Measurements from ENCODE around the gene RELB.

The RELB gene

GRCh38 chr19:44984005-44984404, 17.3 kb upstream of the RELB start:
- DNase-seq, result no peak
- Mint-ChIP-seq H3K27me3 (ENCODE audit: low read depth, poor library complexity) (no peaks in the 10 kb centered on the region), H3K4me1 (no peaks in the 10 kb centered on the region), H3K4me3 (no peak overlapping the region), H3K36me3 (ENCODE audit: low read depth) (peaks cover 26% of the 10 kb centered on the region), H3K27ac (peak overlapping the region; percentile 96), H3K9me3 (no peaks in the 10 kb centered on the region)
- TF ChIP-seq CTCF (IDR thresholded peaks at IDR 0.05), result no peak

GRCh38 chr19:44985445-44985844, 15.8 kb upstream of the RELB start:
- DNase-seq, result no peak
- Mint-ChIP-seq H3K4me3 (no peak overlapping the region), H3K27ac (no peak overlapping the region), H3K4me1 (no peaks in the 10 kb centered on the region), H3K9me3 (no peaks in the 10 kb centered on the region), H3K27me3 (ENCODE audit: low read depth, poor library complexity) (no peaks in the 10 kb centered on the region), H3K36me3 (ENCODE audit: low read depth) (peaks cover 18% of the 10 kb centered on the region)
- no peak for TF ChIP-seq CTCF (IDR thresholded peaks at IDR 0.05)

GRCh38 chr19:44986389-44986788, 14.9 kb upstream of the RELB start:
- H3K36me3 Mint-ChIP-seq (ENCODE audit: low read depth), result peaks cover 18% of the 10 kb centered on the region
- no peak overlapping the region for H3K27ac Mint-ChIP-seq
- H3K4me1 Mint-ChIP-seq, result no peaks in the 10 kb centered on the region
- H3K4me3 Mint-ChIP-seq, result no peak overlapping the region
- no peak for TF ChIP-seq CTCF (IDR thresholded peaks at IDR 0.05)
- H3K9me3 Mint-ChIP-seq, result no peaks in the 10 kb centered on the region
- H3K27me3 Mint-ChIP-seq (ENCODE audit: low read depth, poor library complexity), result no peaks in the 10 kb centered on the region
- no peak for DNase-seq

GRCh38 chr19:44987148-44987675, 14.1 kb upstream of the RELB start:
- no peaks in the 10 kb centered on the region for H3K9me3 Mint-ChIP-seq
- peaks cover 23% of the 10 kb centered on the region for H3K36me3 Mint-ChIP-seq (ENCODE audit: low read depth)
- H3K4me3 Mint-ChIP-seq, result no peak overlapping the region
- H3K27me3 Mint-ChIP-seq (ENCODE audit: low read depth, poor library complexity), result no peaks in the 10 kb centered on the region
- DNase-seq, result no peak
- no peak overlapping the region for H3K27ac Mint-ChIP-seq
- no peaks in the 10 kb centered on the region for H3K4me1 Mint-ChIP-seq
- no peak for TF ChIP-seq CTCF (IDR thresholded peaks at IDR 0.05)

DNA sequence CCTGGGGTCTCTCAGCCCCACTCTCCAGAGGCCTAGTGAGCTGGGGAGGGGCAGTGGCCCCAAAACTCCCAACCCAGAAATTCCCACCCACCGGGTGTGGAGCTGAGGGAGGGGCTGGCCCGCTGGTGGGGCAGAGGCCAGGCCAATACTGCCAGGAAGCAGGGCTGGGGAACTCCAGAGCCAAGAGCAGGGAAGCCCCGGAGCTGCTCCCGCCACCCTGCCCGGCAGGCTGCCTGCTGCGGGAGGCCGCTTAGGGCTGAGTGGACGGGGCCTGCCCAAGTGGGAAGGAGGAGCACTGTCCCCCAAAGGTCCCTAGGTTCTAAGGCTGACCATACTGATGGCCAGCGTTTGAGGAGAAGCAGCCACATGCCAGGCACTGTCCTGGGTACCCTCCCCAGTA, 13.0 kb upstream of the RELB start:
- no peak for TF ChIP-seq CTCF (IDR thresholded peaks at IDR 0.05)
- no peaks in the 10 kb centered on the region for H3K4me1 Mint-ChIP-seq
- H3K4me3 Mint-ChIP-seq, result no peak overlapping the region
- H3K27me3 Mint-ChIP-seq (ENCODE audit: low read depth, poor library complexity), result peaks cover 2% of the 10 kb centered on the region
- DNase-seq, result no peak
- H3K36me3 Mint-ChIP-seq (ENCODE audit: low read depth), result peaks cover 23% of the 10 kb centered on the region
- H3K9me3 Mint-ChIP-seq, result no peaks in the 10 kb centered on the region
- no peak overlapping the region for H3K27ac Mint-ChIP-seq

GRCh38 chr19:44988896-44989556, 12.2 kb upstream of the RELB start:
- H3K4me3 Mint-ChIP-seq, result no peak overlapping the region
- peak; percentile 57 for TF ChIP-seq CTCF (IDR thresholded peaks at IDR 0.05)
- no peaks in the 10 kb centered on the region for H3K9me3 Mint-ChIP-seq
- H3K36me3 Mint-ChIP-seq (ENCODE audit: low read depth), result peaks cover 23% of the 10 kb centered on the region
- no peaks in the 10 kb centered on the region for H3K4me1 Mint-ChIP-seq
- peaks cover 3% of the 10 kb centered on the region for H3K27me3 Mint-ChIP-seq (ENCODE audit: low read depth, poor library complexity)
- H3K27ac Mint-ChIP-seq, result no peak overlapping the region
- peak; percentile 69 for DNase-seq

Data from nephron progenitor cell (in vitro differentiated cells).